Osteocyte (in vitro differentiated cells): ENCODE data around the gene CELA2A. TPM values are rescaled to one million over a fixed set of nuclear protein-coding genes. Genes with fewer than 3 reads are reported as not detected.

Experiments
- DNase-seq: peaks from one replicate; pipeline ENCODE4 v3.0.0; 2021; ENCODE audit warnings: mixed read lengths; ENCODE audit not compliant: unreplicated experiment; ENCODE audit errors: extremely low spot score
- H3K27ac Mint-ChIP-seq: one replicate; pipeline ENCODE4 v1.8.0; 2021; ENCODE audit warnings: mild to moderate bottlenecking, mixed read lengths; ENCODE audit not compliant: unreplicated experiment
- H3K27me3 Mint-ChIP-seq: one replicate; pipeline ENCODE4 v1.8.0; 2021; ENCODE audit warnings: mixed read lengths; ENCODE audit not compliant: unreplicated experiment
- H3K36me3 Mint-ChIP-seq: one replicate; pipeline ENCODE4 v1.8.0; 2021; ENCODE audit warnings: mixed read lengths; ENCODE audit not compliant: unreplicated experiment
- H3K4me1 Mint-ChIP-seq: one replicate; pipeline ENCODE4 v1.8.0; 2021; ENCODE audit warnings: mixed read lengths; ENCODE audit not compliant: unreplicated experiment
- H3K4me3 Mint-ChIP-seq: one replicate; pipeline ENCODE4 v1.8.0; 2021; ENCODE audit warnings: mild to moderate bottlenecking, moderate library complexity, mixed read lengths; ENCODE audit not compliant: unreplicated experiment
- H3K9me3 Mint-ChIP-seq: one replicate; pipeline ENCODE4 v1.8.0; 2021; ENCODE audit warnings: mixed read lengths; ENCODE audit not compliant: unreplicated experiment
- CTCF ChIP-seq: fragments of 200-600 bp; sonication (generic); IDR thresholded peaks from 2 replicates; pipeline ENCODE4 v1.5.0; 2021; ENCODE audit warnings: antibody characterized with exemption, mild to moderate bottlenecking, moderate library complexity
- total RNA-seq: library from RNA; stranded (reverse); gene quantifications from 2 replicates; pipeline ENCODE4 v1.2.1, GENCODE V29; 2021

Gene CELA2A
- total RNA-seq, 1 donor from 2014 or later = not detected

GRCh38 chr1:15410223-15410883 is 46.2 kb upstream of the CELA2A start:
- Mint-ChIP-seq H3K27ac (peak overlapping the region; percentile 46), H3K27me3 (no peaks in the 10 kb centered on the region), H3K36me3 (no peaks in the 10 kb centered on the region), H3K4me3 (peak overlapping the region; percentile 80), H3K9me3 (no peaks in the 10 kb centered on the region), H3K4me1 (peaks cover 40% of the 10 kb centered on the region)
- DNase-seq = no peak
- TF ChIP-seq CTCF = no peak

- H3K27me3 Mint-ChIP-seq = no peaks in the 10 kb centered on the region
Measured at GRCh38 chr1:15410884-15411245, 45.7 kb upstream of the CELA2A start.

GRCh38 chr1:15411593-15412137 is 44.9 kb upstream of the CELA2A start:
- Mint-ChIP-seq H3K27ac (no peak overlapping the region), H3K27me3 (no peaks in the 10 kb centered on the region), H3K36me3 (no peaks in the 10 kb centered on the region), H3K4me1 (peaks cover 47% of the 10 kb centered on the region), H3K9me3 (no peaks in the 10 kb centered on the region), H3K4me3 (peak overlapping the region; percentile 66)
- no peak for DNase-seq
- no peak for TF ChIP-seq CTCF

More at GRCh38 chr1:15410884-15411245, 45.7 kb upstream of the CELA2A start:
- peak overlapping the region; percentile 46 for H3K27ac Mint-ChIP-seq
- H3K4me1 Mint-ChIP-seq = peaks cover 40% of the 10 kb centered on the region
- H3K36me3 Mint-ChIP-seq = no peaks in the 10 kb centered on the region
- DNase-seq = no peak
- no peaks in the 10 kb centered on the region for H3K9me3 Mint-ChIP-seq
- peak overlapping the region; percentile 80 for H3K4me3 Mint-ChIP-seq
- TF ChIP-seq CTCF = no peak

GRCh38 chr1:15412175-15412800 is 44.2 kb upstream of the CELA2A start:
- Mint-ChIP-seq H3K4me3 (peak overlapping the region; percentile 22), H3K27me3 (no peaks in the 10 kb centered on the region), H3K27ac (no peak overlapping the region), H3K9me3 (no peaks in the 10 kb centered on the region), H3K4me1 (peaks cover 45% of the 10 kb centered on the region), H3K36me3 (no peaks in the 10 kb centered on the region)
- no peak for DNase-seq
- no peak for TF ChIP-seq CTCF

GRCh38 chr1:15412843-15413242 is 43.7 kb upstream of the CELA2A start:
- no peak overlapping the region for H3K27ac Mint-ChIP-seq
- TF ChIP-seq CTCF = no peak
- no peaks in the 10 kb centered on the region for H3K36me3 Mint-ChIP-seq
- DNase-seq = no peak
- H3K4me1 Mint-ChIP-seq = peaks cover 48% of the 10 kb centered on the region
- no peak overlapping the region for H3K4me3 Mint-ChIP-seq
- no peaks in the 10 kb centered on the region for H3K9me3 Mint-ChIP-seq
- H3K27me3 Mint-ChIP-seq = no peaks in the 10 kb centered on the region
